H1 (cell line): ENCODE data around the gene TAF4. TPM values are rescaled to one million over a fixed set of nuclear protein-coding genes. Genes with fewer than 3 reads are reported as not detected.

Experiments used
- CHD2 ChIP-seq: IDR thresholded peaks from 2 replicates; pipeline ENCODE4 v1.6.1; 2012; ENCODE audit warnings: low read length, improper control_type of control experiment
- RAD21 ChIP-seq, 2 experiments: IDR thresholded peaks in 1 of 2; conservative IDR thresholded peaks in 1 of 2; 2 replicates each; pipeline ENCODE4 v1.6.1; 2011; ENCODE audit warnings: low read depth in 2 of 2, low read length in 2 of 2, improper control_type of control experiment in 1 of 2, inconsistent platforms in 1 of 2, mild to moderate bottlenecking in 1 of 2, moderate library complexity in 1 of 2
- RNF2 ChIP-seq: fragments of 200-900, 300-1000 bp; sonication (generic); IDR thresholded peaks from 2 replicates; pipeline ENCODE4 v1.7.1; 2016; ENCODE audit warnings: borderline replicate concordance, low read depth, mild to moderate bottlenecking, antibody characterized with exemption, low read length; ENCODE audit not compliant: poor library complexity, severe bottlenecking; ENCODE audit errors: missing control alignments
- TAF7 ChIP-seq: optimal IDR thresholded peaks from 2 replicates; pipeline ENCODE3; 2011; ENCODE audit warnings: low read depth, mild to moderate bottlenecking, inconsistent platforms, low read length, moderate library complexity, borderline replicate concordance
- ZNF274 ChIP-seq: IDR thresholded peaks from 2 replicates; pipeline ENCODE4 v1.7.0; 2012; ENCODE audit warnings: low read length, borderline replicate concordance; ENCODE audit errors: extremely low read depth
- polyA plus RNA-seq, 7 experiments: library from polyadenylated mRNA; depleted of rRNA in 3 of 7; stranded (reverse) in 5 of 7; unstranded in 2 of 7; fragments of >200 nt in 5 of 7; fragments of 200-250 nt in 2 of 7; gene quantifications; 1 replicate in 5 of 7; 2 replicates in 1 of 7; 4 replicates in 1 of 7; pipeline versions ENCODE4 v1.2.1 to v1.2.3, GENCODE V29; 2011 to 2013; ENCODE audit warnings: missing spikeins in 2 of 7, mixed read lengths in 2 of 7
- total RNA-seq: library from RNA; stranded (reverse); fragmentation: NEBNext Ultra II Directional; extraction: Animal tissue kit (Norgen Biotek cat#: 25700); gene quantifications from 2 replicates; pipeline ENCODE4 v1.2.1, GENCODE V29; 2021

TAF4 gene
- total and polyA plus RNA-seq, 2 of the 8 experiments (the other 6 are each of a cell fraction or from before 2014, with no cell fraction given), result 16.0 to 30.1 TPM

- TF ChIP-seq RNF2, result no peak
- TF ChIP-seq TAF7, result no peak
- no peak for TF ChIP-seq ZNF274
- TF ChIP-seq CHD2, result no peak
- TF ChIP-seq RAD21 (IDR thresholded peaks at IDR 0.05 in 1 of 2, conservative IDR thresholded peaks at IDR 0.05 in 1 of 2; ENCODE audit: low read depth in 2 of 2, low read length in 2 of 2), result no peak
Measured at GRCh38 chr20:62083312-62083711, 17.6 kb upstream of the TAF4 start (continued).
